ENCODE measurements around the gene ACTR3C. TPM values are rescaled to one million over a fixed set of nuclear protein-coding genes. Genes with fewer than 3 reads are reported as not detected.
A peak's percentile ranks its signal among the peaks of the same experiment; 100 is the strongest.

Gene ACTR3C
- total and polyA plus RNA-seq, 2 experiments from 2014 or later: 1.5 to 3.5 TPM

DNA sequence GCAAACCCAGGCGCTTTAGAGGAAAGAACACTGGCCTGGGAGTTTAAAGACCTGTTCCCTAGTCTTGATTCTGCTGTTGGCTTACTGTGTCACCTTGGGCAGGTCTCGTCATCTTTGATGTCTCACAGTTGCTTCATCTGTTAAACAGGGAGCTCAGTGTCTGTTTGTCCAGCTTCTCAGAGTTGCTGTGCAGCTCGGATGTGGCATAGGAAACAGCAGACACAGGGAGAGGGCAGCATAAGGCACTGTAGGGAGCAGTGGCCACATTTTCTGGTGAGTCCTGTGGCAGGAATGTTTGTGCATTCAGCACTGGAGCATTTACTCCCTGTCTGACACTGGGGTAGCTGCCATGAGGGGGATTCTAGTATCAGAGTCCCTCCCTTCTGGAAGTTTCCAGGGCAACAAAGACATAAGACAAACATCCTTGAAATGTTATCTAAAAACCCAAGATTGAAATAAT, 47.3 kb upstream of the ACTR3C start:
- Histone ChIP-seq H3K4me1 (ENCODE audit: insufficient read depth) (peaks cover 46% of the 10 kb centered on the region), H3F3A (replicated peaks; ENCODE audit: low read depth) (peaks cover 19% of the 10 kb centered on the region), H3K36me3 (ENCODE audit: insufficient read depth) (0 out of 2 replicates have a peak, but pooled peaks cover 3% of the 10 kb centered on the region), H3K79me2 (replicated peaks; ENCODE audit: insufficient read depth) (peaks cover 47% of the 10 kb centered on the region), H3K9me2 (ENCODE audit: insufficient read depth) (no peaks in the 10 kb centered on the region), H3K27ac (ENCODE audit: low read depth) (peak overlapping the region; percentile 96), H4K20me1 (replicated peaks; ENCODE audit: insufficient read depth) (peaks cover 5% of the 10 kb centered on the region), H3K4me2 (peak overlapping the region; percentile 96), H3K4me3 (peak overlapping the region; percentile 81; the same call in 1 of the 2 replicates), H2AFZ (no peak overlapping the region), H3K27me3 (ENCODE audit: insufficient read depth) (no peaks in the 10 kb centered on the region)
- Mint-ChIP-seq H3K27ac (peak overlapping the region; percentile 100), H3K4me1 (peaks cover 58% of the 10 kb centered on the region), H3K4me3 (peak overlapping the region; percentile 98), H3K9me3 (no peaks in the 10 kb centered on the region), H3K27me3 (ENCODE audit: insufficient read depth, low read depth, poor library complexity) (peaks cover 30% of the 10 kb centered on the region), H3K36me3 (ENCODE audit: low read depth) (peaks cover 56% of the 10 kb centered on the region)
- ATAC-seq: no peak
- DNase-seq (ENCODE audit: low spot score): no peak
- TF ChIP-seq REST (IDR thresholded peaks at IDR 0.05; ENCODE audit: unreplicated experiment) (no peak), STAT1 (IDR thresholded peaks at IDR 0.05; ENCODE audit: unreplicated experiment) (no peak), ZNF331 (CRISPR knock-in tag; IDR thresholded peaks at IDR 0.05; ENCODE audit: low read depth) (no peak), JUNB (IDR thresholded peaks at IDR 0.05; ENCODE audit: unreplicated experiment) (no peak), CTCF (conservative IDR thresholded peaks at IDR 0.05; ENCODE audit: low read depth in 2 of 2) (no peak), ZNF114 (CRISPR knock-in tag; IDR thresholded peaks at IDR 0.05) (no peak), EZH2phosphoT487 (IDR thresholded peaks at IDR 0.05; ENCODE audit: unreplicated experiment) (no peak), POLR2AphosphoS5 (IDR thresholded peaks at IDR 0.05; ENCODE audit: low read depth) (no peak), EZH2 (IDR thresholded peaks at IDR 0.05; ENCODE audit: low read depth, unreplicated experiment) (no peak), NANOG (IDR thresholded peaks at IDR 0.05; ENCODE audit: borderline replicate concordance) (no peak), ZNF462 (CRISPR knock-in tag; IDR thresholded peaks at IDR 0.05) (no peak)
